Esophagus muscularis mucosa (tissue), 4 donors: ENCODE results near the gene SUPT20HL2.

Experiments used
- EP300 ChIP-seq: sonication (generic); formaldehyde crosslinking; IDR thresholded peaks from one replicate; pipeline ENCODE4 v1.6.1; 2017; ENCODE audit warnings: antibody characterized with exemption
- POLR2A ChIP-seq: fragments of 450-650 bp; IDR thresholded peaks from one replicate; pipeline ENCODE4 v1.6.1; 2017; ENCODE audit warnings: antibody characterized with exemption, moderate library complexity, mild to moderate bottlenecking, low read depth
- POLR2AphosphoS5 ChIP-seq, 2 donors: sonication (generic); formaldehyde crosslinking; IDR thresholded peaks; one replicate each; pipeline ENCODE4 v1.6.1; 2017; ENCODE audit warnings: antibody characterized with exemption in 2 of 2
- TF ChIP-seq, protein P1 (sequence below), 3 experiments: fragments of 200-600 bp in 2 of 3; fragments of 450-650 bp in 1 of 3; sonication (generic) in 2 of 3; IDR thresholded peaks; one replicate each; pipeline ENCODE4 v1.5.1; 2017 to 2019; ENCODE audit warnings: antibody characterized with exemption in 3 of 3, mild to moderate bottlenecking in 2 of 3, moderate library complexity in 1 of 3

DNA sequence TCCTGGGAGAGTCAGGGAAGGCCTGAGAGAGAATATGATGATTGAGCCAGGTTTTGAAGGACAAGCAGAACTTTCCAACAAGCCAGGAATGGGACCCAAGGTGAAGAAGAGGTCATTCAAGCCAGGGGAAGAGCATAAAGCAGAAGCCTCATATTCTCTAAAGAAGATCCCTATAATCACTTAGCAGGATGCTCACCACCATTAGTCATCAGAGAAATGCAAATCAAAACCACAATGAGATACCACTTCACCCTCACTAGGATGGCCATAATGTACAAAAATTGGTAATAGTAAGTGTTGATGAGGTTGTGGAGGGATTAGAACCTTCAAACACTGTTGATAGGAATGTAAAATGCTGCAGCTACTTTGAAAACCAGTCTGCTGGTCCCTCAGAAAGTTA is 26.0 kb upstream of the SUPT20HL2 start:
- TF ChIP-seq POLR2AphosphoS5 (IDR thresholded peaks at IDR 0.05) (no peak), POLR2A (no peak), EP300 (no peak)
- TF ChIP-seq, protein P1, sequence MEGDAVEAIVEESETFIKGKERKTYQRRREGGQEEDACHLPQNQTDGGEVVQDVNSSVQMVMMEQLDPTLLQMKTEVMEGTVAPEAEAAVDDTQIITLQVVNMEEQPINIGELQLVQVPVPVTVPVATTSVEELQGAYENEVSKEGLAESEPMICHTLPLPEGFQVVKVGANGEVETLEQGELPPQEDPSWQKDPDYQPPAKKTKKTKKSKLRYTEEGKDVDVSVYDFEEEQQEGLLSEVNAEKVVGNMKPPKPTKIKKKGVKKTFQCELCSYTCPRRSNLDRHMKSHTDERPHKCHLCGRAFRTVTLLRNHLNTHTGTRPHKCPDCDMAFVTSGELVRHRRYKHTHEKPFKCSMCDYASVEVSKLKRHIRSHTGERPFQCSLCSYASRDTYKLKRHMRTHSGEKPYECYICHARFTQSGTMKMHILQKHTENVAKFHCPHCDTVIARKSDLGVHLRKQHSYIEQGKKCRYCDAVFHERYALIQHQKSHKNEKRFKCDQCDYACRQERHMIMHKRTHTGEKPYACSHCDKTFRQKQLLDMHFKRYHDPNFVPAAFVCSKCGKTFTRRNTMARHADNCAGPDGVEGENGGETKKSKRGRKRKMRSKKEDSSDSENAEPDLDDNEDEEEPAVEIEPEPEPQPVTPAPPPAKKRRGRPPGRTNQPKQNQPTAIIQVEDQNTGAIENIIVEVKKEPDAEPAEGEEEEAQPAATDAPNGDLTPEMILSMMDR (IDR thresholded peaks at IDR 0.05) = no peak
